GM12865 (cell line): Measurements from ENCODE around the gene TRAPPC6A.
A peak's percentile ranks its signal among the peaks of the same experiment; 100 is the strongest.

Source experiments
- DNase-seq: peaks from one replicate; pipeline ENCODE4 v3.0.0; 2010; ENCODE audit warnings: low read depth
- H3K4me3 ChIP-seq: 2 replicates; pipeline ENCODE4 v1.5.1; 2011; ENCODE audit warnings: mild to moderate bottlenecking, low read depth, low read length, control low read depth
- CTCF ChIP-seq: IDR thresholded peaks from 2 replicates; pipeline ENCODE4 v1.5.1; 2011; ENCODE audit warnings: low read length, control low read depth, low read depth, inconsistent platforms; ENCODE audit not compliant: insufficient read depth; ENCODE audit errors: missing control alignments

TRAPPC6A gene

GRCh38 chr19:45177817-45178261, at the start of gene TRAPPC6A:
Gene TRAPPC6A (minus strand): TSS chr19:45178237. CDS start chr19:45178218, 19 bp downstream.
- TF ChIP-seq CTCF: no peak
- no peak for DNase-seq
- H3K4me3 ChIP-seq: peak within 1 kb of the TSS; percentile 94

GRCh38 chr19:45224645-45225044, 46.6 kb upstream of the TRAPPC6A start:
- TF ChIP-seq CTCF: no peak
- DNase-seq: no peak

GRCh38 chr19:45223879-45224278, 45.8 kb upstream of the TRAPPC6A start:
- no peak for DNase-seq
- H3K4me3 ChIP-seq: no peak overlapping the region
- no peak for TF ChIP-seq CTCF

More at GRCh38 chr19:45224645-45225044, 46.6 kb upstream of the TRAPPC6A start:
- no peak overlapping the region for H3K4me3 ChIP-seq

- no peak for DNase-seq
- TF ChIP-seq CTCF: no peak
- no peak overlapping the region for H3K4me3 ChIP-seq
Observed at GRCh38 chr19:45222724-45223123, 44.7 kb upstream of the TRAPPC6A start.

- TF ChIP-seq CTCF: no peak
- DNase-seq: peak; percentile 20
Observed at GRCh38 chr19:45218911-45219743, 41.1 kb upstream of the TRAPPC6A start.

GRCh38 chr19:45218426-45218825, 40.4 kb upstream of the TRAPPC6A start:
- no peak overlapping the region for H3K4me3 ChIP-seq
- DNase-seq: no peak
- TF ChIP-seq CTCF: no peak

More at GRCh38 chr19:45218911-45219743, 41.1 kb upstream of the TRAPPC6A start:
- H3K4me3 ChIP-seq: no peak overlapping the region
